Keratinocyte (primary cell): ENCODE results near the gene TMEM266. TPM values are rescaled to one million over a fixed set of nuclear protein-coding genes. Genes with fewer than 3 reads are reported as not detected.

ENCODE experiments used
- DNase-seq: peaks from one replicate; pipeline ENCODE4 v3.0.0-alpha.2; 2011; ENCODE audit warnings: low read depth, missing footprints, low spot score
- FAIRE-seq: peaks from 2 replicates; lab custom pipeline; 2011; peaks lifted over from hg19 to GRCh38; lab: Jason Lieb, UNC
- H2AFZ ChIP-seq: 2 replicates; pipeline ENCODE4 v1.6.0; 2012; ENCODE audit warnings: low read length, control low read depth, inconsistent platforms; ENCODE audit not compliant: control insufficient read depth
- H3K27ac ChIP-seq: 2 replicates; pipeline ENCODE4 v1.5.1; 2011; ENCODE audit warnings: low read length; ENCODE audit not compliant: control insufficient read depth, insufficient read depth
- H3K27me3 ChIP-seq: 3 replicates; pipeline ENCODE4 v1.6.0; 2011; ENCODE audit warnings: low read length; ENCODE audit not compliant: control insufficient read depth, insufficient read depth; ENCODE audit errors: extremely low read depth
- H3K36me3 ChIP-seq, 2 experiments: 2 replicates in 1 of 2; 3 replicates in 1 of 2; pipeline ENCODE4 v1.5.1; 2011; ENCODE audit warnings: low read length in 2 of 2, mild to moderate bottlenecking in 1 of 2; ENCODE audit not compliant: control insufficient read depth in 2 of 2, insufficient read depth in 2 of 2; ENCODE audit errors: extremely low read depth in 1 of 2
- H3K4me1 ChIP-seq: 3 replicates; pipeline ENCODE4 v1.5.1; 2011; ENCODE audit warnings: low read length; ENCODE audit not compliant: control insufficient read depth, insufficient read depth; ENCODE audit errors: extremely low read depth
- H3K4me2 ChIP-seq: 3 replicates; pipeline ENCODE4 v1.6.0; 2011; ENCODE audit warnings: low read depth, low read length; ENCODE audit not compliant: control insufficient read depth, insufficient read depth; ENCODE audit errors: extremely low read depth
- H3K4me3 ChIP-seq, 3 experiments: fragments of 200-600 bp in 1 of 3; sonication (generic) in 1 of 3; 2 replicates in 2 of 3; 3 replicates in 1 of 3; pipeline ENCODE4 v1.5.1; 2011 to 2016; ENCODE audit warnings: low read length in 3 of 3, mild to moderate bottlenecking in 3 of 3, control low read depth in 2 of 3, inconsistent platforms in 1 of 3, low read depth in 1 of 3, mixed read lengths in 1 of 3, mixed run types in 1 of 3, moderate library complexity in 1 of 3; ENCODE audit not compliant: control insufficient read depth in 2 of 3, insufficient read depth in 2 of 3; ENCODE audit errors: extremely low read depth in 1 of 3
- H3K79me2 ChIP-seq: 2 replicates; pipeline ENCODE4 v1.6.0; 2012; ENCODE audit warnings: low read length; ENCODE audit not compliant: control insufficient read depth, insufficient read depth
- H3K9ac ChIP-seq: 3 replicates; pipeline ENCODE4 v1.6.0; 2011; ENCODE audit warnings: low read length; ENCODE audit not compliant: control insufficient read depth, insufficient read depth; ENCODE audit errors: extremely low read depth
- H3K9me1 ChIP-seq: 3 replicates; pipeline ENCODE4 v1.6.0; 2011; ENCODE audit warnings: low read length; ENCODE audit not compliant: control insufficient read depth, insufficient read depth; ENCODE audit errors: extremely low read depth
- H3K9me3 ChIP-seq: 2 replicates; pipeline ENCODE4 v1.5.1; 2012; ENCODE audit warnings: low read depth, low read length; ENCODE audit not compliant: control insufficient read depth
- H4K20me1 ChIP-seq: 3 replicates; pipeline ENCODE4 v1.6.0; 2011; ENCODE audit warnings: low read length; ENCODE audit not compliant: control insufficient read depth, insufficient read depth; ENCODE audit errors: extremely low read depth
- CTCF ChIP-seq, 3 experiments: IDR thresholded peaks in 1 of 3; conservative IDR thresholded peaks in 1 of 3; optimal IDR thresholded peaks in 1 of 3; 2 replicates in 2 of 3; 3 replicates in 1 of 3; pipeline versions ENCODE3 to v1.5.1; 2011; ENCODE audit warnings: low read length in 3 of 3, mild to moderate bottlenecking in 3 of 3, moderate library complexity in 2 of 3, control low read depth in 1 of 3, inconsistent platforms in 1 of 3; ENCODE audit not compliant: insufficient read depth in 2 of 3; ENCODE audit errors: extremely low read depth in 1 of 3
- EZH2 ChIP-seq: IDR thresholded peaks from one replicate; pipeline ENCODE4 v1.6.1; 2012; ENCODE audit warnings: inconsistent platforms, mild to moderate bottlenecking, low read length, moderate library complexity
- dilution Hi-C: fragments of 300-500 bp; cut with MboI; formaldehyde crosslinking; loops from one replicate; pipeline ENCODE4 v1.7.0; 2020; ENCODE audit warnings: low sequenced_read_pairs; ENCODE audit not compliant: extremely low pct_ligation_motif_present
- polyA plus RNA-seq, 5 experiments: library from polyadenylated mRNA; depleted of rRNA in 3 of 5; stranded (reverse) in 3 of 5; stranded (forward) in 1 of 5; unstranded in 1 of 5; fragments of >200 nt; gene quantifications; 1 replicate in 1 of 5; 2 replicates in 3 of 5; 3 replicates in 1 of 5; pipeline versions ENCODE4 v1.2.1 to v1.2.3, GENCODE V29; 2011 to 2012; ENCODE audit warnings: missing spikeins in 2 of 5, low read depth in 1 of 5, low replicate concordance in 1 of 5

Gene TMEM266
- polyA plus RNA-seq, 1 donor (not counting 4 experiments of a cell fraction or from before 2014, with no cell fraction given) = 0.03 TPM

- H3K27ac ChIP-seq = no peak overlapping the region
- no peak overlapping the region for H3K4me2 ChIP-seq
- H3K9me3 ChIP-seq = no peaks in the 10 kb centered on the region
- no peak overlapping the region for H2AFZ ChIP-seq
- no peak overlapping the region for H3K4me3 ChIP-seq
- H3K4me1 ChIP-seq = no peaks in the 10 kb centered on the region
- no peaks in the 10 kb centered on the region for H3K79me2 ChIP-seq
- no peaks in the 10 kb centered on the region for H4K20me1 ChIP-seq
- no peaks in the 10 kb centered on the region for H3K27me3 ChIP-seq
- dilution Hi-C loops = no loop called here
- FAIRE-seq = no peak
- H3K9ac ChIP-seq = no peak overlapping the region
- no peaks in the 10 kb centered on the region for H3K9me1 ChIP-seq
- no peaks in the 10 kb centered on the region for H3K36me3 ChIP-seq
- no peak for TF ChIP-seq CTCF (optimal IDR thresholded peaks at IDR 0.05 in 1 of 3, IDR thresholded peaks at IDR 0.05 in 1 of 3, conservative IDR thresholded peaks at IDR 0.05 in 1 of 3; ENCODE audit: extremely low read depth in 1 of 3, insufficient read depth in 2 of 3, low read length in 3 of 3)
- TF ChIP-seq EZH2 = no peak
- DNase-seq = no peak
Observed at GRCh38 chr15:76105911-76106310, 46.1 kb downstream of the TMEM266 start.

- no peak for TF ChIP-seq CTCF (optimal IDR thresholded peaks at IDR 0.05 in 1 of 3, IDR thresholded peaks at IDR 0.05 in 1 of 3, conservative IDR thresholded peaks at IDR 0.05 in 1 of 3; ENCODE audit: extremely low read depth in 1 of 3, insufficient read depth in 2 of 3, low read length in 3 of 3)
- TF ChIP-seq EZH2 = no peak
Observed at GRCh38 chr15:76107169-76107568, 47.4 kb downstream of the TMEM266 start.

More at GRCh38 chr15:76107169-76107568, 47.4 kb downstream of the TMEM266 start:
- H3K4me3 ChIP-seq = no peak overlapping the region
- H3K4me1 ChIP-seq = no peaks in the 10 kb centered on the region
- H3K9me3 ChIP-seq = no peaks in the 10 kb centered on the region
- no peaks in the 10 kb centered on the region for H3K36me3 ChIP-seq
- dilution Hi-C loops = no loop called here
- H3K27ac ChIP-seq = no peak overlapping the region
- H3K4me2 ChIP-seq = no peak overlapping the region
- no peak overlapping the region for H2AFZ ChIP-seq
- no peak overlapping the region for H3K9ac ChIP-seq
- peak; percentile 2 for DNase-seq
- H3K9me1 ChIP-seq = no peaks in the 10 kb centered on the region
- no peak for FAIRE-seq
- H4K20me1 ChIP-seq = no peaks in the 10 kb centered on the region
- no peaks in the 10 kb centered on the region for H3K27me3 ChIP-seq
- no peaks in the 10 kb centered on the region for H3K79me2 ChIP-seq
